OCI-LY1 (cell line): ENCODE results near the gene KSR1.

Experiments
- H2AFZ ChIP-seq: fragments of 200-600 bp; sonication (generic), shearing (Covaris generic); 2 replicates; pipeline ENCODE4 v1.6.0; 2014; ENCODE audit warnings: antibody characterized with exemption, mild to moderate bottlenecking, low read length
- H3F3A ChIP-seq: fragments of 200-600 bp; sonication (generic), shearing (Covaris generic); 2 replicates; pipeline ENCODE4 v1.6.0; 2014; ENCODE audit warnings: mild to moderate bottlenecking, antibody characterized with exemption, low read length, moderate library complexity; ENCODE audit not compliant: insufficient read depth
- H3K27ac ChIP-seq: fragments of 200-600 bp; sonication (generic); 2 replicates; pipeline ENCODE4 v1.5.1; 2014; ENCODE audit warnings: low read length, mixed run types, mild to moderate bottlenecking, low read depth; ENCODE audit not compliant: poor library complexity, severe bottlenecking
- H3K27me3 ChIP-seq: fragments of 200-600 bp; sonication (generic); 2 replicates; pipeline ENCODE4 v1.6.0; 2014; ENCODE audit warnings: antibody characterized with exemption, mild to moderate bottlenecking, low read length, moderate library complexity; ENCODE audit not compliant: insufficient read depth
- H3K36me3 ChIP-seq: fragments of 200-600 bp; sonication (generic); 2 replicates; pipeline ENCODE4 v1.6.1; 2014; ENCODE audit warnings: mild to moderate bottlenecking, antibody characterized with exemption, low read length, moderate library complexity, mixed read lengths; ENCODE audit not compliant: insufficient read depth
- H3K4me1 ChIP-seq: fragments of 200-600 bp; sonication (generic); 2 replicates; pipeline ENCODE4 v1.5.1; 2014; ENCODE audit warnings: mild to moderate bottlenecking, low read length, moderate library complexity; ENCODE audit not compliant: insufficient read depth, severe bottlenecking
- H3K4me2 ChIP-seq: fragments of 200-600 bp; sonication (generic), shearing (Covaris generic); 2 replicates; pipeline ENCODE4 v1.6.1; 2014; ENCODE audit warnings: low read length
- H3K4me3 ChIP-seq: fragments of 200-600 bp; sonication (generic); 2 replicates; pipeline ENCODE4 v1.5.1; 2014; ENCODE audit warnings: low read length, low read depth, mild to moderate bottlenecking, mixed read lengths; ENCODE audit not compliant: poor library complexity, severe bottlenecking
- H3K79me2 ChIP-seq: fragments of 200-600 bp; shearing (Covaris generic); 2 replicates; pipeline ENCODE4 v1.6.1; 2016; ENCODE audit warnings: mixed run types, low read length, mixed read lengths; ENCODE audit not compliant: insufficient read depth
- H3K9ac ChIP-seq: fragments of 200-600 bp; sonication (generic), shearing (Covaris generic); 2 replicates; pipeline ENCODE4 v1.6.1; 2014; ENCODE audit warnings: mild to moderate bottlenecking, low read length, mixed read lengths
- H3K9me2 ChIP-seq: fragments of 200-600 bp; sonication (generic), shearing (Covaris generic); 2 replicates; pipeline ENCODE4 v1.6.1; 2014; ENCODE audit warnings: low read depth, mild to moderate bottlenecking, low read length, mixed read lengths
- H3K9me3 ChIP-seq: fragments of 200-600 bp; shearing (Covaris generic); 2 replicates; pipeline ENCODE4 v1.6.1; 2014; ENCODE audit warnings: low read length, mixed read lengths
- H4K20me1 ChIP-seq: fragments of 200-600 bp; sonication (generic), shearing (Covaris generic); 2 replicates; pipeline ENCODE4 v1.6.0; 2016; ENCODE audit warnings: mild to moderate bottlenecking, low read length; ENCODE audit not compliant: insufficient read depth
- CTCF ChIP-seq: fragments of 200-600 bp; sonication (generic), shearing (Covaris generic); IDR thresholded peaks from 2 replicates; pipeline ENCODE4 v1.5.1; 2017; ENCODE audit warnings: mild to moderate bottlenecking, antibody characterized with exemption, low read length, moderate library complexity, mixed read lengths
- EZH2 ChIP-seq: fragments of 200-600 bp; sonication (generic), shearing (Covaris generic); IDR thresholded peaks from 2 replicates; pipeline ENCODE4 v1.8.0; 2017; ENCODE audit warnings: borderline replicate concordance, mixed run types, mild to moderate bottlenecking, antibody characterized with exemption, low read length, moderate library complexity, mixed read lengths

The KSR1 gene

GRCh38 chr17:27582696-27583095, 126.4 kb downstream of the KSR1 start:
- TF ChIP-seq EZH2, result no peak
- TF ChIP-seq CTCF, result no peak
- no peaks in the 10 kb centered on the region for H3K36me3 ChIP-seq
- H3K27ac ChIP-seq, result no peak overlapping the region
- H3K27me3 ChIP-seq, result no peaks in the 10 kb centered on the region
- H3K4me3 ChIP-seq, result no peak overlapping the region
- H3F3A ChIP-seq, result no peaks in the 10 kb centered on the region
- H3K9me2 ChIP-seq, result no peaks in the 10 kb centered on the region
- no peaks in the 10 kb centered on the region for H4K20me1 ChIP-seq
- H3K9me3 ChIP-seq, result no peaks in the 10 kb centered on the region
- no peak overlapping the region for H3K9ac ChIP-seq
- H3K79me2 ChIP-seq, result no peaks in the 10 kb centered on the region
- H2AFZ ChIP-seq, result no peak overlapping the region
- no peak overlapping the region for H3K4me2 ChIP-seq
- no peaks in the 10 kb centered on the region for H3K4me1 ChIP-seq

GRCh38 chr17:27585153-27585681, 129.0 kb downstream of the KSR1 start:
- no peaks in the 10 kb centered on the region for H4K20me1 ChIP-seq
- no peaks in the 10 kb centered on the region for H3K79me2 ChIP-seq
- H2AFZ ChIP-seq, result no peak overlapping the region
- H3F3A ChIP-seq, result no peaks in the 10 kb centered on the region
- no peak overlapping the region for H3K4me3 ChIP-seq
- no peaks in the 10 kb centered on the region for H3K9me3 ChIP-seq
- no peaks in the 10 kb centered on the region for H3K27me3 ChIP-seq
- H3K9me2 ChIP-seq, result no peaks in the 10 kb centered on the region
- H3K4me2 ChIP-seq, result no peak overlapping the region
- no peaks in the 10 kb centered on the region for H3K4me1 ChIP-seq
- no peak for TF ChIP-seq EZH2
- no peaks in the 10 kb centered on the region for H3K36me3 ChIP-seq
- H3K9ac ChIP-seq, result no peak overlapping the region
- no peak overlapping the region for H3K27ac ChIP-seq

- no peak overlapping the region for H2AFZ ChIP-seq
- H3K9me3 ChIP-seq, result no peaks in the 10 kb centered on the region
- no peaks in the 10 kb centered on the region for H3F3A ChIP-seq
- no peaks in the 10 kb centered on the region for H3K36me3 ChIP-seq
- H3K9me2 ChIP-seq, result no peaks in the 10 kb centered on the region
- TF ChIP-seq EZH2 (no peak), CTCF (no peak)
- H4K20me1 ChIP-seq, result no peaks in the 10 kb centered on the region
- H3K4me2 ChIP-seq, result no peak overlapping the region
- H3K27me3 ChIP-seq, result no peaks in the 10 kb centered on the region
- no peak overlapping the region for H3K4me3 ChIP-seq
- H3K9ac ChIP-seq, result no peak overlapping the region
- H3K4me1 ChIP-seq, result no peaks in the 10 kb centered on the region
- no peak overlapping the region for H3K27ac ChIP-seq
- H3K79me2 ChIP-seq, result no peaks in the 10 kb centered on the region
These were observed 129.5 kb downstream of the KSR1 start for GRCh38 chr17:27585792-27586191.

- Histone ChIP-seq H3K4me1 (no peaks in the 10 kb centered on the region), H3K27me3 (no peaks in the 10 kb centered on the region), H3K9me3 (no peaks in the 10 kb centered on the region), H3K9ac (no peak overlapping the region), H3K4me2 (no peak overlapping the region), H4K20me1 (no peaks in the 10 kb centered on the region), H3K9me2 (no peaks in the 10 kb centered on the region), H2AFZ (no peak overlapping the region), H3K36me3 (no peaks in the 10 kb centered on the region), H3K27ac (no peak overlapping the region), H3K79me2 (no peaks in the 10 kb centered on the region), H3F3A (no peaks in the 10 kb centered on the region), H3K4me3 (no peak overlapping the region)
- TF ChIP-seq CTCF, result no peak
These were observed 130.0 kb downstream of the KSR1 start for GRCh38 chr17:27586203-27586721.
